Heart left ventricle (tissue), 13 donors: ENCODE measurements around the gene GYPC.

Source experiments
- CTCF ChIP-seq, 12 donors: fragments of 200-600 bp; sonication (generic) in 4 of 12; IDR thresholded peaks; one replicate each; pipeline versions ENCODE4 v1.5.0 to v1.8.0; 2018 to 2022; ENCODE audit warnings: antibody characterized with exemption in 12 of 12, mild to moderate bottlenecking in 5 of 12
- POLR2A ChIP-seq, 2 donors: fragments of 450-650 bp; IDR thresholded peaks; one replicate each; pipeline ENCODE4 v1.6.1; 2017; ENCODE audit warnings: antibody characterized with exemption in 2 of 2, mild to moderate bottlenecking in 2 of 2, moderate library complexity in 2 of 2
- donor health status: ischemic (EF 13 %, LVEDD 7.1; RV severe dilation, severe dysfunction).
- donor health status: DM: no; HTN: yes; CAD: no.
- donor health status: DM: no; HTN: no; CAD: no.
- donor health status: ischemic (EF 25% LVEDD 6.9; RV normal size, moderate dysfunction).
- donor health status: ischemic (EF 25% LVEDD 5.7; RV mildly dilated, moderate dysfunction).
- donor health status: ischemic (EF 35%, LVEDD 5.7; RV mildly dilated, moderate dysfunction).
- donor health status: nonischemic (EF 11% LVEDD 7.7; RV severe dilation, severe dysfunction).
- donor health status: DM: yes; HTN: yes; CAD: no.
- donor health status: PGD.
- donor health status: ischemic (EF 29% LVEDD 5.4; RV normal size, mild dysfunction).
- donor health status: nonischemic (EF 23%, LVEDD 6.1; RV moderate dilation, normal function).

GRCh38 chr2:126650994-126651393 lies 5.0 kb upstream of the GYPC start:
- TF ChIP-seq POLR2A (IDR thresholded peaks at IDR 0.05) (no peak), CTCF (IDR thresholded peaks at IDR 0.05) (no peak)
